PC-3 (cell line): Measurements from ENCODE around the gene USP54.

Experiments used
- CTCF ChIP-seq: fragments of 300-600 bp; sonication (generic); conservative IDR thresholded peaks from 2 replicates; pipeline ENCODE4 v1.5.1; 2017; ENCODE audit warnings: antibody characterized with exemption, low read depth, mild to moderate bottlenecking, low read length
- EZH2 ChIP-seq: fragments of 300-600 bp; sonication (generic); IDR thresholded peaks from one replicate; pipeline ENCODE4 v1.6.1; 2017; ENCODE audit warnings: antibody characterized with exemption, mild to moderate bottlenecking, low read length; ENCODE audit not compliant: unreplicated experiment

- TF ChIP-seq CTCF (peak; percentile 36; the same call in 1 of the 2 replicates), EZH2 (no peak)
Observed at GRCh38 chr10:73625004-73625883, 34.1 kb upstream of the USP54 start.
